Measurements from ENCODE around the gene NXPE3.
"Not testable (repeated sequence)": the region's sequence is repeated elsewhere in the genome, so short reads cannot be mapped to it uniquely, and the experiment has no call there.

The NXPE3 gene

GRCh38 chr3:101853982-101854381 lies 75.0 kb downstream of the NXPE3 start:
- DNase-seq, result no peak

DNA sequence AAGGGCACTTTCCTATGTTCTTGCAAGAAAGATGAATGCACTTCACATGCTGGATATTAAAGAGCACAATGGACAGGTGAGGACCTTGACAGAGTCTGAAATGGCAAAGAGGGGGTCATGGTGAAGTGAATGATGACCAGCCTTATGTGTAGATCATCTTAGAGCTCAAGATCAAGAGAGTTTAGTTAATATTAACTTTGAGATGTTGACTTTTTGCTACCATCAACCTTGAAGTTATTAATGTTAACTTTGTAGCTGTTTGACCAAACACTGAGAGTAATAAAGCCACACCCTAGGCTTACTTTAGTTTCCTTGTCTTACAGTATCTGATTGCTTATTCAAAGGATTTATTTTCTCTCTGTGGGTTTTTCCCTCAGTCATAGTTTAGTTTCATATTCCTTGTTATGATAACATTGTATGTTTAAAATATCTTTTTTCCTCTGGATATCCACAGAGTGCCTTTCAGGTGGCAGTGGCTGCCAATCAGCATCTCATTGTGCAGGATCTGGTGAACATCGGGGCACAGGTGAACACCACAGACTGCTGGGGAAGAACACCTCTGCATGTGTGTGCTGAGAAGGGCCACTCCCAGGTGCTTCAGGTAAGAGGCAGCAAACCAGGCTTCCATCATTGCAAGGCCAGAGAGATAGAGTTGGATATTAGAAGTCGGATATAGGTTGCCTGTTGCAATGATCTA lies 75.7 kb downstream of the NXPE3 start:
- no peak for DNase-seq

DNA sequence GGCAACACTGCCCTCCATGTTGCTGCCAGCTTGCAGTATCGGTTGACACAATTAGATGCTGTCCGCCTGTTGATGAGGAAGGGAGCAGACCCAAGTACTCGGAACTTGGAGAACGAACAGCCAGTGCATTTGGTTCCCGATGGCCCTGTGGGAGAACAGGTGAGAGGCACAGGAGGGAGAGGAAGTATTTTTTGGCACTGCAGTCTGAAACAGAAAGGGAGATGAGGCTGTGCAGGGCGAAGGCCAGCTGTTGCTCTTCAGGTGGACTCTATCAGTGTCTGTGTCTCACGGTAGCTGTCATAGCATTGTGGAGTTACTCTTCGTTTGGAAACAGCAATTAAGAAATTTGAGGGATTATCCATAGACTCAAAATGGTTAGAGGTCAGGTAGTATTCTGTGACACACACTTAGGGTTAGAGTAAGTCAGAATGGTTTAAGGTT lies 78.3 kb downstream of the NXPE3 start:
- no peak for DNase-seq

- no peak for DNase-seq
Measured at GRCh38 chr3:101858464-101859030, 79.5 kb downstream of the NXPE3 start.

- no peak for DNase-seq
Measured at GRCh38 chr3:101859882-101860448, 81.0 kb downstream of the NXPE3 start.

- no peak for DNase-seq
Measured at GRCh38 chr3:101861212-101861788, 82.3 kb downstream of the NXPE3 start.

- no peak for DNase-seq
Measured at GRCh38 chr3:101861789-101862415, 82.9 kb downstream of the NXPE3 start.

DNA sequence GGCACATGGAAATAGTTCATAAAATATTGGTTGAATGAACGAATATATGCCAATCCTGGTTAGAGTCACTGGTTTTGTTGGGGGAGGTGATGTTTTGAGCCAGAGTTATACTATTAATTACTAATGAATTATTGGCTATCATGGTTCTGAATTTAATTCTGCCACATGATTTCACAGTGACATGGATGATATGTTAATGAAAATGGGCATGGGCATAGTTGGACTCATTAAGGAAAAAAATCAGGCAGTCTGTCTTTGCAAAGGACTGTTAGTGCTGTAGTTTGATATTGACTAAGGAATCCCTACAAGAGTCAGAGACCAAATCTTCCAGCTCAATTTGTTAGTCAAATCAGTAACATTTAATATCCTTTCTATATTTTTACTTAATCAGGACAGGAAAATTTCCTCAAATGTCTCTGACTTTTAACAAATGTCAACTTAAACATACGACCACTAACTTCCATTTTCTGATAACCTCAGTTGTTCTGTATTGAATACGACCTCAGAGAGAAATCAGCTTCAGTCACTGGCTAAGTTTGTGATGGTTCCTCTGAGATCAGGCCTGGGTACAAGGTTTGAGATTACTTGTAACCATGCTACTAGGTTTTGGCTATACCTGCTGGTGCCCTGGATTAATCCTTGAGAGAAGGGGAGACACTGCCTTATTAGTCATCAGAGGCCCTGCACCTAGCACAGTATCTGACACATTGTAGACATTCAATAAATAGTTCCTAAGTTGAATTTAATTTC lies 83.6 kb downstream of the NXPE3 start:
- no peak for DNase-seq

- not testable (repeated sequence) for DNase-seq
Measured at GRCh38 chr3:101864926-101865325, 85.9 kb downstream of the NXPE3 start.

DNA sequence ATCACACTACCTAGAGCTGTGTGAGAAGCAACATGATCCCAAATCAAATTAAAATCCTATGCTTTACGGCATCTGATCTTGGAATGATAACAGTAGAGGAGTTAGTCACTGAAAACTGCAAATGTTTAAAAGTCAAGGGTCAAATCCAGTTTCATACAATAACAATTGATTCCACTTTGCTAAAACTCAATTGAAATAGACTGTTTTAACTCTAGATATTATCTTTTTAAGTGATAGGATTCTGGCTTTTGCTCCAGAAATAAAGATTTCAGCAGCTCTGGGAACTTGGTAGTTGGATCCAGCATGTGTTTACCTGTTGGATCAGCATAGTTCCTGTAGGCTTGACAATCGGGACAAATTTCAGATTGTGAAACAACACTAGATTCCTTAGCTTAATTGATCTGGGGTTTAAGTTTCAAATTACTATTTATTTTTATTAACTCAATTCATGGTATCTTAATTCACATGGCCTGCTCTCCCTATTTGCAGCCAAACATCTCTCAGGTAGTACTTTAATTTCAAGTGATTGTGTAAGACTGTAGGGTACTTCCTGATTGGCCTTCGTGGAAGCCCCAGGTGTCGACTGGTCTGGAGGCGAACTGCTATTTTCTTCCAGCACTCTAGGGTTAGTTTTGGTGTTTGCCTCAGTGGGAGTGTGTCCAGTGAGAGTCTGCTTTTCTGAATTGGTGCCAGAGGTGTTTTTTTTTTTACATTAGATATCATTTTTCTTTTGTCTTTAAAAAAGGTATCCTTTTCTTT lies 86.9 kb downstream of the NXPE3 start:
- DNase-seq, result no peak

GRCh38 chr3:101867511-101867910 lies 88.5 kb downstream of the NXPE3 start:
- no peak for DNase-seq

DNA sequence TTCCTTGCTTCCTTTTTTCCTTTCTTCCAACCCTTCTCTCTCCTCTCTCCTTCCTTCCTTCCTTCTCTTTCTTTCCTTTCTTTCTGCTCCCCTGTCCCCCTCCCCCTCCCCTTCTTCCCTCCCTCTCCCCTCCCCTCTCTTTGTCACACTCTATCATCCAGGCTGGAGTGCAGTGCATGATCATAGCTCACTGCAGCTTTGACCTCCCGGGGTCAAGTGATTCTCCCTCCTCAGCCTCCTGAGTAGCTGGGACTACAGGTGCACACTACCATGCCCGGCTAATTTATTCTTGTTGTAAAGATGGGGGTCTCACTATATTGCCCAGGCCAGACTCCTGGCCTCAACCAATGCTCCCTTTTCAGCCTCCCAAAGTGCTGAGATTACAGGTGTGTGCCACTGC lies 89.0 kb downstream of the NXPE3 start:
- no peak for DNase-seq

GRCh38 chr3:101868534-101869464 lies 89.8 kb downstream of the NXPE3 start:
- DNase-seq, result no peak

GRCh38 chr3:101870138-101870537 lies 91.1 kb downstream of the NXPE3 start:
- DNase-seq, result no peak

DNA sequence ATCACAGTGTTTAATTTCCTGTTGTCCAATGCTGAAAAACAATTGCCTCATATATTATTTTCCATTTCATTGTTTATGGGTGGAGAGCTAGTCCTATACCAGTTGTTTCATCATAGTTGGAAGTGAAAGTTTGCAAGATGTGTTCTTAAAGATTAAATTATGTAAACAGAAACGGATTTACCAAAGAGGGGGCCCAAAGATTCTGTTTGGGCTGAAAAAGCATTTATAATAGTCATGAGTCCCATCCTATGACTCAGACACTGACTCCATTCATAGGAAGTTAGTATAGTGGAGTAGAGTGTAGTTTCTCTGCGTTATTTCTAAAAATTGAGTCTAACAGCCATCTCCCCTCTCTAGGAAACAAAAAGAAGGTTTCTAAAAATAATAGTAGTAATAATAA lies 94.6 kb downstream of the NXPE3 start:
- no peak for DNase-seq

DNA sequence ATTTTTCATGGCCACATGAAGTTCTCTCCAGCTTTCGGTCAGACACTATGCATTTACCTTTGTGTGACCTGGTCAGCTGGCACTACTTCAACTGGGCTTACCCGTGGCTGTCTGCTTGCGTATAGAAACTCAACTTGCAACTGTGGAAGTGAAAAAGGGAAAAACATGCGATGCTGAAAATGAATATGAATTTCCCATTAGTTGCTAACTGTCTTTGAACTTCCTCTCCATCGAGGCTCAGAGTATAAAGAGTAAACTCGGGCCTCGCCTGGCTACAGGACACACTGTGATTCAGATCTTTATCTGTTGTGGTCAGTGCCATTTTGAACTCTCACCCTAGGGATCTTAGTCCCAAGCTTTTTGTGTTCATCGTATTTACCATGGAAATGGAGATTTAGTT lies 97.1 kb downstream of the NXPE3 start:
- no peak for DNase-seq
